HL-60 (cell line): Measurements from ENCODE around the gene ABCF3.

Source experiments
- POLR2AphosphoS5 ChIP-seq: IDR thresholded peaks from 2 replicates; pipeline ENCODE4 v1.6.1; 2012; ENCODE audit warnings: low read depth
- TF ChIP-seq, protein P1 (sequence below): IDR thresholded peaks from one replicate; pipeline ENCODE4 v1.5.1; 2011; ENCODE audit warnings: low read length, control low read depth, inconsistent platforms; ENCODE audit not compliant: insufficient read depth

DNA sequence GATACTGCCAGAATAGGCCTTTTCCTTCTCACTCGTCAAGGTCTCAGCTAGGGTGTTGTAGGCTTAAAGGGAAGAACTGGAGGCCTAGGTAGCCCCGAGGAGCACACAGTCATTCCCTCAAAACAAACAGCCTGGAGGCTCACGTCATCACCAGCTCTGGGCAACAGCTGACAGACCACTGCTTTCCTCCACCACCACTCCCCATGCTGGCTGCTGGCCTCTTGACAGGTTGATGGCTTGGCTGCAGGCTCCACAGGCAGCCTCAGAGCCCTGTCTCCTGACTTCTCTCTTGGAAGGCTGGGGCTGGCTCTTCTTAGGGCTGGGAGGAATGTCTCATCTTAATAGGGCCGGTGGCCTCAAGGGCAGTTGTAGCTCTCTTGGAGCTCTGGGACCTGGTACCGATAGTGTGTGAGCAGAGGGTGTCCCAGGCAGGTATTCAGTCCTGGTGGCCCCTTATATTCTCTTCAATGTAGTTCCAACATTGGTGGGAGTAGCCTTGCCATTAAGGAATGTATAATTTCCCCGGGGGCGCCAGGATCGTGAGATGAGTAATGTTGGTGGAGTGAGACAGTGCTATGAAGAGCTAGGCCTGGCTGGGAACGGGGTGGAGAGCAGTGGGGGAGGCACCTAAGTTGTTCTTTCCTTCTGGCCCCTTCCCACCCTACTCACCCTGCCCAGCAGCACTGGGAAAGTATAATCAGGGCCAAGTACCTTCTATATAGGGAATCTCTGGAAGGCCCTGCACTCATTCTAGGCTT, 17.5 kb upstream of the ABCF3 start:
- TF ChIP-seq, protein P1, sequence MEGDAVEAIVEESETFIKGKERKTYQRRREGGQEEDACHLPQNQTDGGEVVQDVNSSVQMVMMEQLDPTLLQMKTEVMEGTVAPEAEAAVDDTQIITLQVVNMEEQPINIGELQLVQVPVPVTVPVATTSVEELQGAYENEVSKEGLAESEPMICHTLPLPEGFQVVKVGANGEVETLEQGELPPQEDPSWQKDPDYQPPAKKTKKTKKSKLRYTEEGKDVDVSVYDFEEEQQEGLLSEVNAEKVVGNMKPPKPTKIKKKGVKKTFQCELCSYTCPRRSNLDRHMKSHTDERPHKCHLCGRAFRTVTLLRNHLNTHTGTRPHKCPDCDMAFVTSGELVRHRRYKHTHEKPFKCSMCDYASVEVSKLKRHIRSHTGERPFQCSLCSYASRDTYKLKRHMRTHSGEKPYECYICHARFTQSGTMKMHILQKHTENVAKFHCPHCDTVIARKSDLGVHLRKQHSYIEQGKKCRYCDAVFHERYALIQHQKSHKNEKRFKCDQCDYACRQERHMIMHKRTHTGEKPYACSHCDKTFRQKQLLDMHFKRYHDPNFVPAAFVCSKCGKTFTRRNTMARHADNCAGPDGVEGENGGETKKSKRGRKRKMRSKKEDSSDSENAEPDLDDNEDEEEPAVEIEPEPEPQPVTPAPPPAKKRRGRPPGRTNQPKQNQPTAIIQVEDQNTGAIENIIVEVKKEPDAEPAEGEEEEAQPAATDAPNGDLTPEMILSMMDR: no peak
- no peak for TF ChIP-seq POLR2AphosphoS5
